ENCODE results near the gene RAG2.

RAG2 gene

DNA sequence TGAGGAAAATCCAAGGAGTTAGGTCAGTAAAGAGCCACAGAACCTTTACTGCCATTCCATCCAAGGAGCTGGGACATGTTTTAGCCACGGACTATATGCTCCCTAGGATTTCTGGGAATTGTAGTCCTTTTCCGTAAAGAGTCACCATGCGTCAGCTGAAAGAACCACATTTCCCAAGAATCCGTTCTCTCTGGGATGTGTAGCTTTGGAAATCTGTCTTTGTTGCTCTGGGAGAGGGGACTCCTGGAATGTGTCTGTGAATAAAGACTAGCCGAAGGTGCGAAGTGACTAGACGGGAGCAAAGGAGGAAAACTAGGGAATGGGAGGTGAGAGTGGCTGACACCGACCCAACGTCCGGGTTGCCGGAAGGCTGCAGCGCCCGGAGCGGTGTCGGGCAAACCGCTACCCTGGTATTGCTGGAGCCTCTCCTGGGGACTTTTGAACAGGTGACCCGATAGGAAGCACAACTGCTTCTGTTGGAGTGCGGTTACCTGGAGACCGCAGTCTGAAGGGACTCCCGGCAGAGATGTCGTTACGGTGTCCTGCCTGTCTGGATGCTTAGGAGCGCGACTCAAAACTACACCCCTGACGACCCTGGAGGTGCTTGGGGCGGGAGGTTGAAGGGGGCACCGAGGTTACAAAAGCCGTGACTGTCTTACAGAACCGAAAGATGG, 3.6 kb downstream of the RAG2 start, which contains the start of gene IFTAP:
IFTAP (plus strand) TSS at position 187 of the 674 bp plus-strand sequence. CDS start 15,602 bp downstream, outside the sequence.
- Histone ChIP-seq H3K79me2 (ENCODE audit: insufficient read depth, low read length) (peaks cover 99% of the 10 kb centered on the region), H3K9me3 (ENCODE audit: insufficient read depth, low read length, severe bottlenecking) (peaks cover 8% of the 10 kb centered on the region), H3K36me3 (ENCODE audit: insufficient read depth, low read length) (peaks cover 62% of the 10 kb centered on the region), H3K27ac (ENCODE audit: low read length) (peak within 1 kb of the TSS; percentile 92), H4K20me1 (ENCODE audit: insufficient read depth, low read length) (peaks cover 3% of the 10 kb centered on the region; the same call in 1 of the 2 replicates), H2AFZ (ENCODE audit: low read depth, low read length) (no peak within 1 kb of the TSS), H3K27me3 (ENCODE audit: insufficient read depth, low read length, poor library complexity) (no peaks in the 10 kb centered on the region), H3K4me2 (ENCODE audit: insufficient read depth, low read length) (peak within 1 kb of the TSS; percentile 88), H3K9ac (ENCODE audit: low read depth, low read length) (peak within 1 kb of the TSS; percentile 81; the same call in 1 of the 2 replicates), H3K4me1 (ENCODE audit: insufficient read depth, low read length) (peaks cover 76% of the 10 kb centered on the region), H3K4me3 (ENCODE audit: low read depth in 1 of 2, low read length in 2 of 2) (peak within 1 kb of the TSS in 1 of 2 experiments; percentile 72; a peak in 2 of 4 replicates)
- DNase-seq (no peak), ATAC-seq (ENCODE audit: insufficient read depth, low read depth) (no peak)
- TF ChIP-seq, protein P1, sequence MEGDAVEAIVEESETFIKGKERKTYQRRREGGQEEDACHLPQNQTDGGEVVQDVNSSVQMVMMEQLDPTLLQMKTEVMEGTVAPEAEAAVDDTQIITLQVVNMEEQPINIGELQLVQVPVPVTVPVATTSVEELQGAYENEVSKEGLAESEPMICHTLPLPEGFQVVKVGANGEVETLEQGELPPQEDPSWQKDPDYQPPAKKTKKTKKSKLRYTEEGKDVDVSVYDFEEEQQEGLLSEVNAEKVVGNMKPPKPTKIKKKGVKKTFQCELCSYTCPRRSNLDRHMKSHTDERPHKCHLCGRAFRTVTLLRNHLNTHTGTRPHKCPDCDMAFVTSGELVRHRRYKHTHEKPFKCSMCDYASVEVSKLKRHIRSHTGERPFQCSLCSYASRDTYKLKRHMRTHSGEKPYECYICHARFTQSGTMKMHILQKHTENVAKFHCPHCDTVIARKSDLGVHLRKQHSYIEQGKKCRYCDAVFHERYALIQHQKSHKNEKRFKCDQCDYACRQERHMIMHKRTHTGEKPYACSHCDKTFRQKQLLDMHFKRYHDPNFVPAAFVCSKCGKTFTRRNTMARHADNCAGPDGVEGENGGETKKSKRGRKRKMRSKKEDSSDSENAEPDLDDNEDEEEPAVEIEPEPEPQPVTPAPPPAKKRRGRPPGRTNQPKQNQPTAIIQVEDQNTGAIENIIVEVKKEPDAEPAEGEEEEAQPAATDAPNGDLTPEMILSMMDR (IDR thresholded peaks at IDR 0.05; ENCODE audit: borderline replicate concordance, extremely low read depth, low read length, poor library complexity, severe bottlenecking) = no peak
- no peak for TF ChIP-seq EZH2 (IDR thresholded peaks at IDR 0.05; ENCODE audit: borderline replicate concordance, low read depth, low read length, severe bottlenecking)

DNA sequence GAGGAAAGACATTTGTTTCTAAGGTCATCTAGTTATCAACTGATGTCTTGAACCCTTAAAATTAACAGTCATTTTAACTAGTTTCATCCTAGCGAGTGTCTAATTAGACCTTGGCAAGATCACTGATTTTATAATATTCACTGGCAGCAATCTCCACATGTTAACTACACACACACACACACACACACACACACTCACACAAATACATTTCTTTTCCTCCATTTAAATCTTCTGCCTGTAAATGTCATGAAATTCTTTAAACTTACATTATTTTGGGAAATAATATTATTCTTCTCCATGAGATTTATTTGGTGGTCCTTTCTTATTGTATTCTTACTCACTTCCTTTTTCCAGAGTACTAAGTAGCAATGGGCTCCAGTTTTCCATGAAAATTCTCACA, 6.6 kb downstream of the RAG2 start:
- Histone ChIP-seq H3K79me2 (ENCODE audit: insufficient read depth, low read length) (peaks cover 93% of the 10 kb centered on the region), H3K9ac (ENCODE audit: low read depth, low read length) (no peak overlapping the region), H3K36me3 (ENCODE audit: insufficient read depth, low read length) (peaks cover 47% of the 10 kb centered on the region), H3K4me3 (ENCODE audit: low read depth in 1 of 2, low read length in 2 of 2) (no peak overlapping the region; a peak in 1 of 4 replicates), H3K4me1 (ENCODE audit: insufficient read depth, low read length) (peaks cover 68% of the 10 kb centered on the region), H2AFZ (ENCODE audit: low read depth, low read length) (no peak overlapping the region), H3K27ac (ENCODE audit: low read length) (no peak overlapping the region), H4K20me1 (ENCODE audit: insufficient read depth, low read length) (peaks cover 3% of the 10 kb centered on the region; the same call in 1 of the 2 replicates), H3K9me3 (ENCODE audit: insufficient read depth, low read length, severe bottlenecking) (peaks cover 8% of the 10 kb centered on the region), H3K27me3 (ENCODE audit: insufficient read depth, low read length, poor library complexity) (no peaks in the 10 kb centered on the region), H3K4me2 (ENCODE audit: insufficient read depth, low read length) (peak overlapping the region; percentile 88; the same call in 1 of the 2 replicates)
- no peak for TF ChIP-seq EZH2 (IDR thresholded peaks at IDR 0.05; ENCODE audit: borderline replicate concordance, low read depth, low read length, severe bottlenecking)
- TF ChIP-seq, protein P1 (IDR thresholded peaks at IDR 0.05; ENCODE audit: borderline replicate concordance, extremely low read depth, low read length, poor library complexity, severe bottlenecking) = no peak
- no peak for DNase-seq
- no peak for ATAC-seq (ENCODE audit: insufficient read depth, low read depth)

DNA sequence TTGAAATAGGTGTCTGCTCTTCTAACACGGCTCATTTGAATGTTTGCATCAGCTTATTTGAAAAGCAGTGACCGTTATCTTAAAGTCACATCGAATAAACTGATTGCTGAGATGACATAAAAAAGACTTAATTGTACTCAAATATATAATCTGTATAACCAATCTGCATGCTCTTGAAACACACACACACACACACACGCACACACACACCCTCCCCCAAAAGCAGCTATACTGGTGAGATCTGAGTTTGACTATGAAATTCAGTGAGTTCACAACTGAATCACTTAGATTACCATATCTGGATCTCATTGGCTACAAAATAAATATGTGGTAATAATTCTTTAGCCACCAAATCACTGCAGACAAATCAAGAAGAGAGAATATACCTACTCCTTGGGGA, 7.5 kb downstream of the RAG2 start:
- DNase-seq = no peak
- H3K27me3 ChIP-seq (ENCODE audit: insufficient read depth, low read length, poor library complexity) = no peaks in the 10 kb centered on the region
- H3K9me3 ChIP-seq (ENCODE audit: insufficient read depth, low read length, severe bottlenecking) = peaks cover 6% of the 10 kb centered on the region
- peaks cover 88% of the 10 kb centered on the region for H3K79me2 ChIP-seq (ENCODE audit: insufficient read depth, low read length)
- no peak for ATAC-seq (ENCODE audit: insufficient read depth, low read depth)
- TF ChIP-seq EZH2 (IDR thresholded peaks at IDR 0.05; ENCODE audit: borderline replicate concordance, low read depth, low read length, severe bottlenecking) = no peak
- TF ChIP-seq, protein P1 (IDR thresholded peaks at IDR 0.05; ENCODE audit: borderline replicate concordance, extremely low read depth, low read length, poor library complexity, severe bottlenecking) = no peak
- peaks cover 60% of the 10 kb centered on the region for H3K4me1 ChIP-seq (ENCODE audit: insufficient read depth, low read length)
- H3K4me2 ChIP-seq (ENCODE audit: insufficient read depth, low read length) = 0 out of 2 replicates have a peak overlapping the region, but pooled peaks have one; percentile 34
- H3K36me3 ChIP-seq (ENCODE audit: insufficient read depth, low read length) = peaks cover 38% of the 10 kb centered on the region
- no peak overlapping the region for H2AFZ ChIP-seq (ENCODE audit: low read depth, low read length)
- H3K27ac ChIP-seq (ENCODE audit: low read length) = no peak overlapping the region
- H4K20me1 ChIP-seq (ENCODE audit: insufficient read depth, low read length) = peaks cover 3% of the 10 kb centered on the region; the same call in 1 of the 2 replicates
- no peak overlapping the region for H3K4me3 ChIP-seq (ENCODE audit: low read depth in 1 of 2, low read length in 2 of 2)
- no peak overlapping the region for H3K9ac ChIP-seq (ENCODE audit: low read depth, low read length)
